T-cell (primary cell): ENCODE results near the gene ZNF860. TPM values are rescaled to one million over a fixed set of nuclear protein-coding genes. Genes with fewer than 3 reads are reported as not detected.

Experiments
- ATAC-seq, 4 experiments: fragments of 200-7000 bp in 3 of 4; fragments of 150-1000 bp in 1 of 4; cut with Tn5 transposase; replicated peaks in 1 of 4; 1 replicate in 3 of 4; 2 replicates in 1 of 4; pipeline ENCODE4 v1.10.0; 2021; ENCODE audit warnings: moderate library complexity in 3 of 4, mild to moderate bottlenecking in 2 of 4, moderate number of reproducible peaks in 1 of 4
- CTCF ChIA-PET, 2 donors: fragments of 300-600 bp; sonication (Branson Sonifier 250); formaldehyde crosslinking; loops; one replicate each; lab custom pipeline; 2022; ENCODE audit warnings: antibody characterized with exemption in 2 of 2; lab: Charles Lee
- POLR2A ChIA-PET, 2 donors: fragments of 300-600 bp; sonication (Branson Sonifier 250); formaldehyde crosslinking; loops; one replicate each; lab custom pipeline; 2022; ENCODE audit warnings: antibody characterized with exemption in 2 of 2; lab: Charles Lee
- DNase-seq, 35 experiments: peaks; one replicate each; pipeline versions ENCODE4 v3.0.0 to v3.0.0-alpha.2; 2013 to 2023
- H3K27ac ChIP-seq: one replicate; pipeline ENCODE4 v1.5.1; 2013; ENCODE audit warnings: low read length
- H3K27me3 ChIP-seq, 2 experiments: replicated peaks in 1 of 2; 1 replicate in 1 of 2; 2 replicates in 1 of 2; pipeline versions ENCODE4 v1.6.1 to v1.7.0; 2013; ENCODE audit warnings: low read length in 1 of 2, mixed read lengths in 1 of 2; ENCODE audit not compliant: control insufficient read depth in 2 of 2, insufficient read depth in 2 of 2; ENCODE audit errors: extremely low read depth in 1 of 2
- H3K36me3 ChIP-seq, 2 donors: 1 replicate in 1 of 2; 2 replicates in 1 of 2; pipeline versions ENCODE4 v1.6.1 to v1.7.0; 2013; ENCODE audit warnings: low read length in 1 of 2; ENCODE audit not compliant: control insufficient read depth in 2 of 2, insufficient read depth in 1 of 2; ENCODE audit errors: extremely low read depth in 1 of 2
- H3K4me1 ChIP-seq, 2 experiments: 1 replicate in 1 of 2; 2 replicates in 1 of 2; pipeline versions ENCODE4 v1.6.1 to v1.7.0; 2013; ENCODE audit warnings: low read length in 2 of 2, mixed read lengths in 1 of 2; ENCODE audit not compliant: insufficient read depth in 2 of 2, control insufficient read depth in 1 of 2; ENCODE audit errors: extremely low read depth in 1 of 2
- H3K4me3 ChIP-seq, 2 donors: 1 replicate in 1 of 2; 2 replicates in 1 of 2; pipeline versions ENCODE4 v1.5.1 to v1.7.0; 2013; ENCODE audit warnings: mild to moderate bottlenecking in 2 of 2, low read length in 1 of 2, moderate library complexity in 1 of 2; ENCODE audit not compliant: control insufficient read depth in 1 of 2; ENCODE audit errors: extremely low read depth in 1 of 2
- H3K9me3 ChIP-seq: 2 replicates; pipeline ENCODE4 v1.7.0; 2013
- H3K27ac Mint-ChIP-seq, 2 donors: one replicate each; pipeline ENCODE4 v1.8.0; 2020 to 2021; ENCODE audit warnings: mild to moderate bottlenecking in 2 of 2, mixed read lengths in 2 of 2
- H3K27me3 Mint-ChIP-seq, 2 donors: one replicate each; pipeline ENCODE4 v1.8.0; 2021 to 2022; ENCODE audit warnings: mixed read lengths in 2 of 2
- H3K36me3 Mint-ChIP-seq: one replicate; pipeline ENCODE4 v1.8.0; 2021; ENCODE audit warnings: mixed read lengths
- H3K4me1 Mint-ChIP-seq, 3 donors: one replicate each; pipeline ENCODE4 v1.8.0; 2020 to 2022; ENCODE audit warnings: mixed read lengths in 3 of 3, mild to moderate bottlenecking in 1 of 3
- H3K4me3 Mint-ChIP-seq, 3 donors: one replicate each; pipeline ENCODE4 v1.8.0; 2020 to 2022; ENCODE audit warnings: mild to moderate bottlenecking in 3 of 3, mixed read lengths in 3 of 3, moderate library complexity in 3 of 3
- H3K9me3 Mint-ChIP-seq, 3 donors: one replicate each; pipeline ENCODE4 v1.8.0; 2020 to 2022; ENCODE audit warnings: mixed read lengths in 3 of 3
- WGBS: methylation state at CpG from one replicate; pipeline ENCODE4 v1.1.5; 2013; ENCODE audit warnings: missing lambda C conversion rate; ENCODE audit not compliant: insufficient coverage; 5-methylcytosine and 5-hydroxymethylcytosine counted together
- total RNA-seq, 35 experiments: library from RNA in 6 of 35; stranded (reverse) in 6 of 35; fragments of 120-200 nt in 1 of 35; gene quantifications; one replicate each; pipeline versions ENCODE4 v1.2.1 to v1.2.4 and lab custom pipeline; 2013 to 2026

Gene ZNF860
- total RNA-seq, 5 donors from 2014 or later (not counting 1 experiment from before 2014, with no cell fraction given): 0.25 to 1.3 (median 0.99) TPM; not detected in 2

- DNase-seq (no peak), ATAC-seq (no peak)
- Mint-ChIP-seq H3K9me3 (peaks cover 0 to 10% (median 9%) of the 10 kb centered on the region in 3 donors), H3K27me3 (peaks cover 4 to 7% of the 10 kb centered on the region in 2 donors), H3K27ac (no peak overlapping the region), H3K4me1 (no peaks in the 10 kb centered on the region), H3K36me3 (peaks cover 4% of the 10 kb centered on the region), H3K4me3 (no peak overlapping the region)
- Histone ChIP-seq H3K9me3 (no peaks in the 10 kb centered on the region), H3K4me1 (no peaks in the 10 kb centered on the region), H3K36me3 (no peaks in the 10 kb centered on the region), H3K27me3 (peaks cover 0 to 9% of the 10 kb centered on the region in 2 experiments), H3K4me3 (no peak overlapping the region), H3K27ac (no peak overlapping the region)
- ChIA-PET POLR2A (interaction anchor here in 1 of 2 donors (0.9 kb wide), 1 partner anchor 37 kb away, joined by 6 read pairs; no protein-coding TSS in a partner anchor), CTCF (no interaction called here)
- 100% methylated on average over 2 of the region's 3 CpGs for WGBS
Measured at GRCh38 chr3:32037932-32038267, 56.4 kb downstream of the ZNF860 start.

GRCh38 chr3:32041316-32041715, 59.8 kb downstream of the ZNF860 start:
- Histone ChIP-seq H3K4me3 (no peak overlapping the region), H3K27me3 (no peaks in the 10 kb centered on the region), H3K9me3 (no peaks in the 10 kb centered on the region), H3K27ac (no peak overlapping the region), H3K36me3 (no peaks in the 10 kb centered on the region), H3K4me1 (no peaks in the 10 kb centered on the region)
- DNase-seq: no peak
- WGBS: 92% methylated on average over 4 of the region's 4 CpGs
- Mint-ChIP-seq H3K27me3 (no peaks in the 10 kb centered on the region), H3K36me3 (peaks cover 4% of the 10 kb centered on the region), H3K4me3 (no peak overlapping the region), H3K27ac (no peak overlapping the region), H3K4me1 (no peaks in the 10 kb centered on the region), H3K9me3 (peaks cover 0 to 16% (median 16%) of the 10 kb centered on the region in 3 donors)
- CTCF ChIA-PET: no interaction called here
- POLR2A ChIA-PET: no interaction called here
- ATAC-seq: no peak

Other genes starting within 250 kb of the ZNF860 start
- 10 to 100 TPM in 1 of 5 donors, 1 to 10 TPM in 3, under 1 TPM in 1; 0.77 to 10.4 (median 2.1) TPM for gene OSBPL10, start 488 bp upstream of the ZNF860 start, total RNA-seq
- 10 to 100 TPM; 20.2 to 26.6 (median 21.1) TPM for gene GPD1L, start 124.9 kb downstream of the ZNF860 start, total RNA-seq